ENCODE measurements around the gene SYTL3.
"Not testable (repeated sequence)": the region's sequence is repeated elsewhere in the genome, so short reads cannot be mapped to it uniquely, and the experiment has no call there.

SYTL3 gene

DNA sequence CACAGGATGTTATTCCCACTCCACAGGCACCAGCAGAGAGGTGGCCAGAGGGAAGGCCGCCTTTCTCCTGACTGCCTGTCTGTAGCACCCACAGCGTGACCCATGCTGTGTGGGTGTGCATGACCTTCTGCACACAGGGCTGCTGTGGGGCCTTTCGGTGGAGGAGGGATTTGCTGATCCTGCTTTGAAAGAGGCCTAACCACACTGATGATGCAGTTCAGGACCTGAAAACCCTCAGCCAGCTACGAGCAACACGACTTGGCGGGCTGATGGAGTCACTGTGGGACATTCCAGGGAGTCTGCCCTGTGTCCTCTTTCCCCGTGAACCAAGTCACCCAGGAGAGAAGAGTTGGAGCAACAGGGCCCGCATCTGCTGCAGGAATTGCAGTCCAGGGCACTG lies 49.1 kb downstream of the SYTL3 start:
- DNase-seq (ENCODE audit: low spot score), result no peak

DNA sequence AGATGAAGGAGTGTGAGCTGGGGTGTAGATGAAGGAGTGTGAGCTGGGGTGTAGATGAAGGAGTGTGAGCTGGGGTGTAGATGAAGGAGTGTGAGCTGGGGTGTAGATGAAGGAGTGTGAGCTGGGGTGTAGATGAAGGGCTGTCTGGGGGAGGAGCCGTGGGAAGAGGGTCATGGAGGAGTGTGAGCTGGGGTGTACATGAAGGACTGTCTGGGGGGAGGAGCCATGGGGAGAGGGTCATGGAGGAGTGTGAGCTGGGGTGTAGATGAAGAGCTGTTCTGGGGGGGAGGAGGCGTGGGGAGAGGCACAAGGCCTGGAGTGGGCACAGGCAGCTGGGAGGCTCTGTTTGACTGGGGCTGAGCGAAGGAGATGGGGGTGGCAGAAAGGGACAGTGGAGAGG lies 51.4 kb downstream of the SYTL3 start:
- not testable (repeated sequence) for DNase-seq (ENCODE audit: low spot score)

DNA sequence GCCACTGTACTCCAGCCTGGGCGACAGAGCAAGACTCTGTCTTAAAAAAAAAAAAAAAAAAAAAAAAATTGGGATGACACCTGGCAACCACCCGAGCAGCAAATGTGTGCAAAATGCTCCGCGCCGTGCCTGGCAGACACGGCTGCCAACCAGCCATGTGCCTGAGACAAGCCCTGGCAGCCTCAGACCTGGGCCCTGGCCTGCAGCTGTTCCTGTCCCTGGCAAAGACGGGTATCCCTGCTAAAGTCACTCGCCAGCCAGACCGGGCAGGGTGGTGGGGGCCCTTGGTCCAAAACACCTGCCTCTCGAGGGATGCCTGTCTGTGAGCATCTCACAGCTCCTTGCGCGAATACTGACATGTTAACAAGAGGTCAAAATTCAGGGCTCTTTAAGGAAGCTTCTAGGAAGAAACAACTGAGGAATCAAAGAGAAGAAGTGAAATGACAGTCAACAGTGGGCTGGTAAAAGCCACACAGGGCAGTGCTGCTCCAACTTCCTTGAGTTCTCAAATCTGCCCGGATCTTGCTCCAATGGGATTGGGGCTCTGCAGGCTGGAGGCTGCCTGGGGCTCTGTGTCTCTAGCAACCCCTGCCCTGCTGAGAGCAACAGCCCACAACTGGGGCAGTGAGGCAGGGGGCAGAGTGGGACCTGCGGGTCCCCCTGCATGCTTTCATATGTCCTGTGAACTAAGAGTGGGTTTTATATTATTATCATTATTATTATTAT lies 53.4 kb downstream of the SYTL3 start:
- no peak for DNase-seq (ENCODE audit: low spot score)

GRCh38 chr6:158703837-158704822 lies 54.3 kb downstream of the SYTL3 start:
- peak; percentile 80 for DNase-seq (ENCODE audit: low spot score)

DNA sequence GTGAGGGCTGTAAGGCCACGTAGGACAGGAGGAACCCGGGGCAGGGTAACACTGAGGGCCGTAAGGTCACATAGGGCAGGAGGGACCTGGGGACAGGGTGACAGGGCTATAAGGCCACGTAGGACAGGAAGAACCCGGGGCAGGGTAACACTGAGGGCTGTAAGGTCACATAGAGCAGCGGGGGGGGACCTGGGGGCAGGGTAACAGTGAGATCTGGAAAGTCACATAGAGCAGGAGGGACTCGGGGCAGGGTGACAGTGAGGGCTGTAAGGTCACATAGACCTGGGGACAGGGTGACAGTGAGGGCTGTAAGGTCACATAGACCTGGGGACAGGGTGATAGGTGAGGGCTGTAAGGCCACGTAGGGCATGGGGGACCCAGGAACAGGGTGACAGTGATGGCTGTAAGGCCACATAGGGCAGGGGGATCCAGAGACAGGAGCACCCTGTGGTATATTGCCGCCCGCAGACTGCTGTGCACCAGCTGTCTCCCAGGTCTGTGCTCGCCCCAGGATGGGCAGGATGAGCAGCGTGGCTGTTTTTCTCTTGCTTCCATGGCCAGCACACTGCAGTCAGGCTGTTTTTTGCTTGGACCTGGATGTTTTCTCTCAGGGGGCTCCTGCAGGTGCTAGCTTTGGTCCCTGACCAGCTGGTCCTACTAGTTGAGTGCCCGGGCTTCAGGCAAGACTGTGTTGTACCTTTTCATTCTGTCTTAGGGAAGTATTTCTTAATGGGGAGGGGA lies 55.7 kb downstream of the SYTL3 start:
- DNase-seq (ENCODE audit: low spot score), result no peak

DNA sequence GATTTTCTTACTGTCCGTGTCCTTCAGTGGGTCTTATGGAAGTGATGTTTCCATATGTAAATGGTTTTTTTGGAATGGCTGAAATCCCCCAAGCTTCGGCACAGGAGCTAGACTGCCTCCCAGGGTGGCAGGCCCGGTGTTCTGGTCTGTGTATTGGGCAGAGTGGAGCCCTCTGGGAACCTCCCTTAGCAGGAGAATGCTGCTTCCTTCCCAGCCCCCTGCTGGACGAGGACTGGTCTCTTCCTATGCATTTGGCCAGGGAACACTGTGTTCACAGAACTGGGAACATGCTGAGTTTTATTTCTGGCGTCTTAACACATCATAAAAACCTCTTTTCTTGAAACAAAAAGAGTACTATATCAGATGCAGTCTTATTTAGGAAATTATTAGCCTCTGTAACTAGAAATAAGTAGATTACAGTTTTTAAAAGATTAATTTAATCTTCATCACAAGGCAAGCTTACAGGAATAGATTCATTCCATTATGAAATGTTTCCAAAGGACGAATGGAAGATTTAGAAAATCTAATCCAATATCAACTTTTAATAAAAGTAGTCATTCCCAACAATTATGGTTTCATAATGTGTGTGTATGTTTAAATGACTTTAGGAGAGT lies 56.6 kb downstream of the SYTL3 start:
- no peak for DNase-seq (ENCODE audit: low spot score)

- no peak for DNase-seq (ENCODE audit: low spot score)
These were observed 57.4 kb downstream of the SYTL3 start for GRCh38 chr6:158707120-158707820.

GRCh38 chr6:158707821-158708195 lies 58.0 kb downstream of the SYTL3 start:
- DNase-seq (ENCODE audit: low spot score), result no peak

DNA sequence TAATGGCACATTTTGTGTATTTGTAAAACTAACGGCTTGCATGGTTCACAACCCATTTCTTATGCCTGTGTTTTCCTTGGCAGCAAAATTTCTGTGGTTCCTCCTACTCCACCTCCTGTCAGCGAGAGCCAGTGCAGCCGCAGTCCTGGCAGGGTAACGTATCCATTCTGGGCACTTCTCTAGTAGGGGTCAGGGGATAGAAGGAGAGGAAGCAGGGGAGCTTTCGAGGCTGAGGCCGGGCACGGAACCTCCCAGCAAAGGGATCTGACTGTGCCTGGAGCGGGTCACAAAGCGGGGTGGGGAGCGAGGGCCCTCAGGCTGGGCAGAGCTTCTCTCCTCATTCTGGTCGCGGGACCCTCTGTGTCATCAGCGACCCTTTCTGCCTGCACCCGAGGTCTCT lies 58.4 kb downstream of the SYTL3 start:
- DNase-seq (ENCODE audit: low spot score), result no peak

DNA sequence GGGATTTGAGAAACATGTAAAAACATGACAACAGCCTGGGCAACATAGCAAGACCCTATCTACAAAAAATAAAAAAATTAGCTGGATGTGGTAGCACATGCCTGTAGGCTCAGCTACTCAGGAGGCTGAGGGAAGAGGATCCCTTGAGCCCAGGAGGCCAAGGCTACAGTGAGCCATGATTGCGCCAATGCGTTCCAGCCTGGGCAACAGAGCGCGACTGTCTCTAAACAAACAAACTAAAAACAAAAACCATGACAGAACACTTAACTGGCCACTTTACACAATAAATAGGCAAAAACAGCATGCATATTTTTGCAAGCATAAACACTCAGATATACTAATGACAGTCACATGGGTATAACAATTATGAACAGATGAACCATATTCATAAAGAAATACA lies 60.0 kb downstream of the SYTL3 start:
- DNase-seq (ENCODE audit: low spot score), result no peak

- DNase-seq (ENCODE audit: low spot score), result no peak
These were observed 61.4 kb downstream of the SYTL3 start for GRCh38 chr6:158711264-158711663.

- DNase-seq (ENCODE audit: low spot score), result no peak
These were observed 63.6 kb downstream of the SYTL3 start for GRCh38 chr6:158713469-158713868.

DNA sequence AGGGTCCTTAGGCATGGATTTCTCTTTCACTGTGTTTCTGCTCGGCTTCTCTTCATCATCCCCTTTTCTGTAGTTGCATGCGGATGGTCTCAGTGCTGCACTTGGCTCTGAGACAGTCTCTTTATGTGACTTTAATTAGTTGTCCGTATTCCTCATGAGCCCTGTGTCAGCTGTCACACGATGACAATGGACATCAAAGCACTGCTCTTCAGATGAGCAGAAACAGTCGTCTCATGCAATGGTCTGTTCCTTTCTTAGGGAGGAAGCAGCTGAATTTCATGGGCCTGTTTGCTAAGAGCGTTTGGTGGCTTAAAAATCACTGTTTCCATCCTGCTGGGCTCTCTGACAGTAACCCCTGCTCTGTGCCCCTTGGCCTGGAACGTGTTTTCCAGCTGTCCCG lies 64.9 kb downstream of the SYTL3 start:
- no peak for DNase-seq (ENCODE audit: low spot score)

DNA sequence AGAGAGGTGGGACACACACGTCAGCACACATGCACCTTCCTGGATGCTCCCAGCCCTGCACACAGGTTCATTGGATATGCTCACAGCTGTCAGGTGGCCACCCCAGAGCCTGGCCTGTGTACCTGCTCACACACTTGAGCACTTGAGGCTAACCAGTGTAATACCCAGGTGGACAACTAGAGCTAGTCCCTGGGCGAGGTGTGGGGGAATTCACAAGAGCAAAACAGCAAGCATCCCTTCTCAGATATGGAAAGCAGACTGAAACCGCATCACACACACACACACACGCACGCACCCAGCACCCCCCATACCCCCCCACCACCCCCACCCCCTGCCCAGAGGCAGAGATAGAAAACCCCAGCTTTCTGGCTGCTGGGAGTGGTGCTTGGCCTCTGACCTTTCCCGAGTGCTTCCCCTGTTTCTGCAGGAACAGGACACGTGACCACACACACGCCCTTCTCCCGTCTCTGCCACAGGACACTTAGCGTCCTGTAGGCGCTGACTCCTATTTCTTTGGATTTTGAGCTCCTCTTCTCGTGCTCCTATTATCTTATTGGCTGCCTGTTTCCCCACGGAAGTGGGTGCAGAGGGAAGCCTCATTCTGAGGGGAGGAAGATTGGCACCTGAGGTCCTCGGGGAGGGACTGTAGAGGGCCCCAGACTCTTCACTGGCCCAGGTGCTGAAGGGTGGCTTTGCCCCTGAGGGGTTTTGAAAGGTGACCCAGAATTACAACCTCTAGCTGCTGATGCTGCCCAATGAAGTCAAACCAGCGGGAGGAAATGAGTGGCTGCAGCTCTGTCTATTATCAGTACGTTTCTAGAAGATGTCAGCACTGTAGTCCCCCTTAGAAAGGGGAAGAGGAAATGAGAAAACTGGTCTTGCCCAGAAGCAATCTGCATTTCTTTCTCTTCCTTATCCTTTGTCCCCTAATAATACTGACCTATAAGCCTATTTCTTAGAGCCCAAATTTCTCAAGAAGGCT lies 65.8 kb downstream of the SYTL3 start:
- peak; percentile 10 for DNase-seq (ENCODE audit: low spot score)

DNA sequence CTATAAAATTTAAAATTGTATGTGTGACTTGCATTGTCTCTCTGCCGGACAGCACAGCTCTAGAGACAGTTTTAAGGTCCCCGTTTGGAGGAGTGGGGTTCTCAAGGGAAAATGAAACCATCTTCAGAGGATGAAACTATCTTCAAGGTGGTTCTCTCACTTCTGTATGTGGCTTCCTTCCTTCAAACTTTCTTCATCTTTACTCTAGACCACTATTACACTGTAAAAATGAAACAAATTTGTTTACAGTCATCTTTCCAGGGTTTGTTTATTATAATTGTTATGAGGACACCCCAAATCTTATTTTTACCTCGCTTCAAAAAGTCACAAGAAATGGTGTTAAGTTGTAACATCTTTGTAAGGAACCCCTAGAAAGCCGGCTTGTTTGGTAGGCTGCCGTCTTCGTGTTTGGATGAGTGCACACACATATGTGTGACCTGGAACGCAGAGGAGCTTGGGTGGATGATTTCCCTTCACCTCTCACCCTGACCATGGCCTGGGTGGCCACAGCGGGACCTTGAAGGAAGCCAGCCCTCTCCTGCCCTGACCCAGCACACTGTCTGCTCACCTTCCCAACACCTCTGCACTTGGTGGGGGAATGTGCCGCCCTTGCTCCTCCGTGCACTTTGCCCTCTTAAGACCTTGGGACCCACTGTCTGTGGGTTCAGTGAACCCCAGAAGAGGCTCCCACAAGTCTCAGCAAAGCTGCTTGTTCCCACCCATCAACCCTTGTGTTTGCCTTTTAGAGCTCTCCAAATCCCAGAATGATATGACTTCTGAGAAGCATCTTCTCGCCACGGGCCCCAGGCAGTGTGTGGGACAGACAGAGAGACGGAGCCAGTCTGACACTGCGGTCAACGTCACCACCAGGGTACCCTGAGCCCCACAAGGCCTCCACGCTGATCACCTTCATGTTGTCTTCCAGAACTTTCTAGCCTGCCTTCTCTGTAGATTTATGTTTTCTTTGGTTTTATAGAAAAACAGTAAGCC lies 67.8 kb downstream of the SYTL3 start:
- DNase-seq (ENCODE audit: low spot score), result peak; percentile 49

DNA sequence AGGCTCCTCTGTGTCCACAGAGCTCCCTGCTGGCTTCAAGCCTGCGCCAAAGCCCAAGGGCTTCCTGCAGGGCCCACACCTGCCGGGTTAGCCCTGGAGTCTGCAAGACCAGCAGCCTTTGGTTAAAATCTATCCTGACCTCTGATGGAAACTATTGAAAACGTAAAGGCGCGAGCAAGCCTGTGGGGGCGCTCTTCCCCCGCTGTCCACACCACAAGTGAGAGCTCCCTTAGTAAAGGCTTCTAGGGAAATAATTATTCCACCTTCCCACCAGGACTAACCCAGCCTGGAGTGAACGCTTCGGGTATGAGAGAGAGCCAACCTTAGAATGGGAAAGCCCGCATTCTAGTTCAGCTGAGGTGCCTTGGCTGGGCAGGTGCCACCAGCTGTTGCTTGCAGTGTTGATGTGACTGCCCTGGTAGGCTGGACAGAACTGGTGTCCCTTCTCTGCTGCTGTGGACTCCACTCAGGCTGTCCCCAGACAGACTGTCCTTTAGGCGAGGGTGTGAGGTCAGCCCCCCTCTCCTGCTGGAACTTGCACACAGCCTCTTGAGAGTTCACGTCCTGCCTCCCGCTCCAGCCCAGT lies 68.7 kb downstream of the SYTL3 start:
- no peak for DNase-seq (ENCODE audit: low spot score)

GRCh38 chr6:158722176-158722729 lies 72.4 kb downstream of the SYTL3 start:
- no peak for DNase-seq (ENCODE audit: low spot score)

DNA sequence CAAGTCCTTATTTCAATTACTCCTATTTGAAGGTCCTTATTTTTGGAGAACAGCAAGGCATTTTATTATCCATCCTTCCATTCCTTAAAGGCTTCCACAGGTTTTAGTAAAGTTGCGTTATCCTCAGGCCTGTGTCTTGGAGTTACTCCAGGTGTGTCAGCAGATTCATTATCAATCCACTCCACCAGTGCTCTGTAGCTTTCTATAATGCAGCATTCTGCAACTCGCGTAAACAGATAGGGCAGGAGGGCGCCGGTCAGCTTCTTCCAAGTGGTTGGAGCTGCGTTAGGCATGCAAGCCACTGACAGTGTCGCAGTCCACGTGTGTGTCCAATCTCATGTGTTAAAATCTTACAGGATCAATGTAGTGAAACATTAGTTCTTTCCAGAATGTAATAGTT lies 75.8 kb downstream of the SYTL3 start:
- no peak for DNase-seq (ENCODE audit: low spot score)
